Stimulated activated CD4-positive, alpha-beta T cell treated with anti-CD3 and anti-CD28 coated beads, Interleukin-15, amount 100 ng/mL, for 24 hours (primary cell): ENCODE data around the gene MTUS2.

Experiments used
- DNase-seq: peaks from one replicate; pipeline ENCODE4 v3.0.0-alpha.2; 2020

The MTUS2 gene

DNA sequence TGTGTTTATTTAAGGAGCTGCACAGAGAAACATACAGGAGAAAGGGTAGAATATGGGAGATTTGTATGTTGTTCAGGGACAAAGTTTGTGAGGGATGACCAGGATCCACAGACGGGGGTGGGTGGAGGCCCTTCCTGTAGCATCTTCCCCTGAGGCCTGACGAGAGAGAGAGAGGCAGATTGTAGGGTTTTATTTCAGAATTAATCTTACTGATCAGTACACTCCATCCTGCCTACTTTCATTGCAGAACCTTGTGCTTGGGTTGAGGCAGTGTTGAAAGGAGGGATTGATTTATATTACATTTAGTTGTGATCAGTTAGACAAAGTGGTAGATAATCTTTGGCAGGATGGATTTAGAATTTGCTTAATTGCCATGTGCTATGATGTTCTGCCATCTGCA is 39.6 kb downstream of the MTUS2 start:
- no peak for DNase-seq

DNA sequence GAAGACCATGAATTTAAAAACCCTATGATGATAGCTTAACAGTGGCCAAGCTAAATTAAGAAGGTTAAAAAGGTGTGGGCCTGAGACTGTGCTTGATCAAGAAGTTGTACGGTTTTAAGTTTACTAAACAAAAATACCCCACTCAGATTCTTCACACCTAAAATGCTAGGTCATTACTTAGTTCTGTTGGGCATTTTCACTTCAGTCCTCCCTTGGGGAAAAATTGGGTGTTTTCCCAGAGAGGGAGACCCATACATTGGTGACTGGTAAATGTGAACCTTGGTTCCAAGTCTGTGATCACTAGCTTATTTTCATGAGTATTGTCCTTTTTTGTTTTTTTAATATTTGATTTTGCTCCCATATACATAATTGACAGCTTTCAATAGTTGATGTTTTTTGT is 44.4 kb downstream of the MTUS2 start:
- no peak for DNase-seq

DNA sequence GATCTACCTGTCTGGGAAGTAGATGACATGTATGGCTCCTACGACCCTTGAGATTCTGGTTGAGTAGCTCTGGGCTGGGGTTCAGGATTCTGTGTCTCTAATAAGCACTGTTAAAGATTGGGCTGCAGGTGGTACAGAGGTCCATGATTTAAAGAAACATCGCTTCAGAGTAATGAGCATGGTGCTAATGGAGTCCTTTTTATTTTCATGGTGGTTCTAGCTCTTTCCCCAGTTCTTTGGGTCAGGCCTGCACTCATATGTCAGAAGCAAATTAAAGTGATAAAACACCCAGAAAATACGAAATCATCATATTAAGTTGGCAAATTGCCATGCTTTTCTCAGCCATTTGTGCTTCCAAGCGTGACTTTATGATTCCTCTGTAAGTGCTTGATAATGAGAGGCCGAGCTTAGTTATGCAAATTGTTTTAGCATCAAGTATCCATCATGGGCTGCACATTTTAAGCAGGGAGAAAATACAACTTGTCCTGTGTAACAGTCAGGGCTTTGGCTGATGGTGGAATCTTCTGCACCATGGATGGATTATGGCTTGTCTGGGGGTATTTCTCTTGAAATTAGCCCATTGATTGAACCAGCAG is 45.1 kb downstream of the MTUS2 start:
- DNase-seq: no peak

DNA sequence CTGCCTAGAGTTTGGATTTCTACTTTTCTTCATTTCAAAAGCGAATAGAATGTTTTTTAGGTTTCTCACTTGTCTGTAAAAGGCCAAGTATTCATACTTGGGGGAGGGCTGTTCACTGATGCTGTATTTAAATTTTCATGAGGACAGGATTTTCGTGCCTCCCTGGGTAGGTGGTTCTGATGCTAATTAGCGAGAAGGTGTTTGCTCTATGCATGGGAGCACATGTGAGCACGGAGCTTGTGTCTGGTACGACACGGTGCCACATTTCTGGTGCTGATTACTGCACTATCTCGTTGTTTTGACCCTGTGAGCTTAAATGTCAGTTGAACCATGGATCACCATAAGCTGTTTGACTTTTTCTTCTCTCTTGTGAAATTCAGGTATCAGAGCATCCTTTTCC is 45.8 kb downstream of the MTUS2 start:
- no peak for DNase-seq

- no peak for DNase-seq
Measured at GRCh38 chr13:28866932-28867331, 46.8 kb downstream of the MTUS2 start.

- no peak for DNase-seq
Measured at GRCh38 chr13:28867564-28867963, 47.4 kb downstream of the MTUS2 start.

DNA sequence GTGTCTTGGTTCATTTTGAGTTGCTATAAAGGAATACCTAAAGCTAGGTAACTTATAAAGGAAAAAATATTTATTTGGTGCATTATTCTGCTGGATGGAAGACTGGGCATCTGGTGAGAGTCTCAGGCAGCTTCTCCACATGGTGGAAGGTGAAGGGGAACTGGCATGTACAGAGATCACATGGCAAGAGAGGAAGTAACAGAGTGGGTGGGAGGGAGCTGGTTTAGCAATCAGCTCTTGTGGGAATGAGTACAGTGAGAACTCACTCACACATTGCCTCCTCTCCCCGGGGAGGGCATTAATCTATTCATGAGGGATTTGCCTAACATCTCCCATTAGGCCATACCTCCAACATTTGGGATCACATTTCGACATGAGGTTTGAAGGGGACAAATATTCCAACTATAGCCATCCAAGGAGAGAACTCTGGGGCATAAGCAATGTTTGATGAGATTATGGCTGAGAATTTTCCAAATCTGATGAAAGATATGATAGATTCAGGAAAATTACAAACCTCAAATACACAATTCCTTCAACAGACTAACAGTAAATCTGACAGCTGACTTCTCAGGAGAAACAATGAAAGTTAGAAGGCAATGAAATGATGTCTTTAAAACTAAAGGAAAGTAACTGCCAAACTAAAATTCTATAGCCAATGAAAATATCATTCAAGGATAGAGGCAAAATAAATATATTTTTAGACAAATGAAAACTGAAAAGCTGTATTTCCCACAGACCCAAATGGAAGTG is 52.5 kb downstream of the MTUS2 start:
- no peak for DNase-seq

GRCh38 chr13:28875846-28876615 is 55.9 kb downstream of the MTUS2 start:
- no peak for DNase-seq

DNA sequence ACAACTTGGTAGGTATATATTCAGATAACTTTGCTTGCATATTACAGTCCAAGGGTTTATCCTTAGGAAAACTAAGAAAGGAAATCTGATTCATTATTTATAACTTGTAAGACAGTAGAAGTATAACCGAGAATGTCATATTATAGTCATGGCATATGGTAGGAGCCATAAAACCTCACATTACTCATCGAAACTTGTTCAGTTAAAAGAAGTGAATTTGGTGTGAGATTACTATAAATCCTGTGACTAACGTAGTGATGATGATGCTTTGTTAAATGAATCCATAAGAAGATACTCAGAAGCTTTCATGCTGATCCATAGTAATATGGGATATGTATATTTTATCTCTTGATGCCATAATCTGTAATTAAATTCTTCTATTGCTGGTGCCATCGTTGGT is 57.3 kb downstream of the MTUS2 start:
- DNase-seq: no peak

- DNase-seq: no peak
Measured at GRCh38 chr13:28885181-28885580, 65.0 kb downstream of the MTUS2 start.

GRCh38 chr13:28889086-28889732 is 69.1 kb downstream of the MTUS2 start:
- no peak for DNase-seq

GRCh38 chr13:28890712-28891111 is 70.6 kb downstream of the MTUS2 start:
- DNase-seq: no peak

DNA sequence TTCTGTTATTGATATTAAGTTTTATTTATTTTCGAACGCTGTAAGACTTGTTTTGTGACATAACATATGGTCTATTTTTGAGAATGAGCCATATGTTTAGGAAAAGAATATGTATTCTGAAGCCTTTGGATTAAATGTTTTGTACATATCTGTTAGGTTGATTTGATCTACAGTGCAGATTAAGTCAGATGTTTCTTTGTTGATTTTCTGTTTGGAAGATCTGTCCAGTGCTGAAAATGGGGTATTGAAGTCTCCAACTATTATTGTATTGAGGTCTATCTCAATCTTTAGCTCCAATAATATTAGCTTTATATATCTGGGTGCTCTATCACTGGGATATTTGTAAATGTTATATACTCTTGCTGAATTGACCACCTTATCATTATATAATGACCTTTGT is 97.9 kb downstream of the MTUS2 start:
- DNase-seq: no peak

DNA sequence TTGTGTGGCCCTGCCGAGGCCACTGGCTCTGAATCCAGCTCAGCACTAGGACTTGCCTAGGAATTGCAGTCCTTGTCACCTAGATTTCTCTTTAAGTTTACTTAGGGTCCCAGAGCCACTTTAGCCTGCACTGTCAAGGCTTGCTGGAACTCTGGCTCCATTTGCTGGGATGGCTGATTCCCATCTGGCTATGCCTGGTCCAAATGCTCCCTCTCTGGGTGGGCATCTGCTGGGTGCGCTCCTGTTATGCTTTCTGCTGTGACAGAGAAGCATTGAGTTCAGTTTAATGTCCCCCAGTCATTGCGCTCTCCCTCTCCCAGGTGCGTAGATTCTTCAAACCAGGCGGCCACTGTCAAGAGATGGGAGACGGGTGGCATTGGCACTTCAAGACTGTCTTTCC is 102.2 kb downstream of the MTUS2 start:
- no peak for DNase-seq

DNA sequence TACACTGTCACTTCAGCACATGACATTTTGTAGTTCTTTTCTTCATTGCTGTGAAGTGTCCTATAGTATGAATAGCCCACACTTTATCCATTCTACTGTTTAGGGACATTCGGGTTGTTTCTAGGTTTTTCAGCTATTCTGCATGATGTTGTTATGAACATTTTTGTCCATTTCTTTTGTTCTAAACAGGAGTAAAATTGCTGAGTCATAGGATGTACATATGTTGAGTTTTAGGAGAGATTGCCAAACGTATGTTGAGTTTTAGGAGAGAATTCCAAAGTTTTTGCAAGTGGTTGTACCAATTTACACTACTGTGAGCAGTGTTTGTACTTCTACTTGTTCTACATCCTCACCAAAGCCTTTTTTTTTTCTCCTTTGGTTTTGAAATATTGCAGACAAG is 115.0 kb downstream of the MTUS2 start:
- no peak for DNase-seq

DNA sequence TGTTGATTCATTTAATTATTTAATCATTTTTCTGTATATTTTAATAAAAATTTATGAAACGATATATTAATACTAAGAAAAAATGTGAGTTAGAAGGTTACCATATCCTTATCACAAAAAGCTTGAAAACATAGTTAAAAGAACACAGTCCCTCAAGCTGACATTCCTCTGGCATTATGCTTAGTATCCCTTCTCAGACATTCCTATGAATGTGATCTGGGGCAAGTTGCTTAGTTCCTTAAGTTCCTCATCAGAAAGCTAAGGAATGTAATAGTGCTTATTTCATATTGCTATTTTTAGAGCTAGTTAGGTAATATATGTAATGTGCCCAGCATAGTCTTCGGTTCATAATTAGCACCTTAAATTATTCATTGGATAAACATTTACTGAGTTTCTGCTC is 122.8 kb downstream of the MTUS2 start:
- DNase-seq: no peak

- DNase-seq: no peak
Measured at GRCh38 chr13:28953714-28954418, 133.7 kb downstream of the MTUS2 start.

- no peak for DNase-seq
Measured at GRCh38 chr13:28954419-28954725, 134.2 kb downstream of the MTUS2 start.

DNA sequence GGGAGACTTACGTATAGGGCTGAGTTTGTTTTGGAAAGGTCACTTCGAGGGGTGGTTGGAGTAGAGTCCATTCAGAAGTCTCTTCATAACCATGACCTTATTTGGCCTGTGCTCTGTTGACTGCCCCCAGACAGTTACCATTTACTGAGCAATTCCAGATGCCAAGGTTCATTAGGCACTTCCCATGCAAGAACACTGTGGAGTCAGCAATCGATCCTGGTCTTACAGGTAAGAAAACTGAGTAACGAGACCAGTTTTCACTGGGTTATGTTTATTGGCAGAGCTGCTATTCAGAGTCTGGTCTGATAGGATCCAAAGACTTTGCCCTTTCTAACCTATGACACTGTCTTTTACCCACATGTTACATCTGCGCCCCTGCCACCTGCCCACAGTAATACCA is 134.7 kb downstream of the MTUS2 start:
- no peak for DNase-seq

- no peak for DNase-seq
Measured at GRCh38 chr13:28955264-28955966, 135.3 kb downstream of the MTUS2 start.

DNA sequence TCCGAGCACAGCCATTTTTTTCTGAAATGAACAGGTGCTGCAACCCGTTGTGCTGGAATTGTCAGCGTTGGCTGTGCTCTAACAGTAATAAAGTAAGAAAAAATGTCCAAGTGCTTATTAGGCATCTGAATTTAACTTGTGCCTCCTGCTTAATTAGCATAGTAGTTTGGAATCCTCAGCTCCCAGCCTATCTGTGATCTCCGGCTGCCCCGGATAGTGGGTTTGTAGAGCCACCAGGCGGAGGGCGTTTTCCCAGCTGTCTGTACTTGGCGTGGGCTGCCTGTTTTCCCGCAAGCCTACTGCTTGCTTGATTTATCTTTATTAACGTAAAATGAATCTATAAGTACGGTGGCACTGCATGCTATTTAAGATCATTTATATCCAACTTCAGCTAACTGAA is 137.9 kb downstream of the MTUS2 start:
- no peak for DNase-seq

DNA sequence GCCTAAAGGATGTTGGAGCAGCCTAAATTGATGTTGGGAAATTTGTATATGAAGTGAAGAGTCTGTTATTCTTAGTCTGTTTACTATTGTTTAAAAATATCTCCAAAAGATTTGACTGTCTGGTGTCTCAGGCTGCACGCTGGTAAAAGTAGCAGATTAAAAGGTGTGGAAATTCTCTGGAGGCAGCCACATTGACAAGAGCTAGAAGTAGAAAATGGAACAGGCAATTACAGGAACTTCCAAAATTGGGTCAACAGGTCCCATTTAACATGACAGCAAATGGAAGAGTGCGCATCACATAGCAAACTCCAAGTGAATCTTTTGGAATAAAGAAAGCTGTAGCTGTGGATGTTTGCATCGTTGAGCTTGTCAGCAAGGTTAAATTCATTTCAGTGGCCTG is 138.3 kb downstream of the MTUS2 start:
- DNase-seq: no peak

DNA sequence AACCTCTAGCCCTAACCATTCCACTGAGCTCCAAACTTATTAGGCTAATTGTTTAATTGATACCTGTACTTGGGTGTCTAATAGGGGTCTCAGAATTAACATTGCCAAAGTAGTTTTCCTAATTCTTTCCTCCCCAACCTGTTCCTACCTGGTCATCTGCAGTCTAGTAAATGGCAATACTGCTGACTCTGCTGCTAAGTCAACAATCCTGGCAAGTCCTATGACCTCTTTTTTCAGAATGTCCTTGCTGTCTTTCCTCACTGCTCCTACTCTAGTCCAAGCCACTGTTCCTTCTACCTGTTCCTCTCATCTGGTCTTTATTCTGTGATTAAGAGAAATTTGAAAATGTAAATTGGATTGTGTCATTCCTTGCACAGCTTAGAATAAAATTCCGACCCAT is 143.9 kb downstream of the MTUS2 start:
- no peak for DNase-seq
